Left ventricle myocardium inferior (tissue), 1 donor: ENCODE data around the gene DOHH. TPM values are rescaled to one million over a fixed set of nuclear protein-coding genes. Genes with fewer than 3 reads are reported as not detected.

Experiments used
- total RNA-seq: library from RNA; stranded (reverse); fragmentation: NEBNext Ultra II Directional; extraction: Animal tissue kit (Norgen Biotek cat#: 25700); gene quantifications from one replicate; pipeline ENCODE4 v1.2.1, GENCODE V29; 2021
- donor health status: DM: no; HTN: yes; CAD: no; lungs with severe emphysema.

Gene DOHH
- total RNA-seq, 1 donor from 2014 or later, result 11.1 TPM

Other genes with a start within 250 kb of the DOHH start
- gene NFIC, start 134.1 kb downstream of the DOHH start, total RNA-seq, result 145 TPM
- gene SMIM24, start 20.1 kb downstream of the DOHH start, total RNA-seq, result not detected
- gene SMIM44, start 17.2 kb downstream of the DOHH start, total RNA-seq, result not detected
- gene FZR1, start 5.6 kb upstream of the DOHH start, total RNA-seq, result 20.7 TPM
- gene TEKTIP1, start 38.5 kb upstream of the DOHH start, total RNA-seq, result not detected
- 23.5 TPM for gene MFSD12, start 56.9 kb upstream of the DOHH start, total RNA-seq
- gene HMG20B, start 72.3 kb upstream of the DOHH start, total RNA-seq, result 34.8 TPM
- 1.6 TPM for gene GIPC3, start 84.8 kb upstream of the DOHH start, total RNA-seq
- gene TBXA2R, start 106.2 kb upstream of the DOHH start, total RNA-seq, result 2.3 TPM
- 14.5 TPM for gene CACTIN, start 126.1 kb upstream of the DOHH start, total RNA-seq
- gene PIP5K1C, start 199.8 kb upstream of the DOHH start, total RNA-seq, result 31.6 TPM
- not detected for gene TJP3, start 207.7 kb upstream of the DOHH start, total RNA-seq